Activated T-cell treated with anti-CD3 and anti-CD28 coated beads for 1 hour (primary cell): Measurements from ENCODE around the gene TMEFF1.
A peak's percentile ranks its signal among the peaks of the same experiment; 100 is the strongest.

ENCODE experiments used
- DNase-seq: peaks from one replicate; pipeline ENCODE4 v3.0.0-alpha.2; 2020; ENCODE audit warnings: low read depth

TMEFF1 gene

GRCh38 chr9:100577776-100578448 is 105.0 kb downstream of the TMEFF1 start, which contains the start of gene CAVIN4:
TSS of gene CAVIN4 (plus strand) at chr9:100578079. CDS start at chr9:100578144, 65 bp downstream.
- DNase-seq, result no peak

GRCh38 chr9:100578610-100579009 is 105.7 kb downstream of the TMEFF1 start:
- DNase-seq, result no peak

DNA sequence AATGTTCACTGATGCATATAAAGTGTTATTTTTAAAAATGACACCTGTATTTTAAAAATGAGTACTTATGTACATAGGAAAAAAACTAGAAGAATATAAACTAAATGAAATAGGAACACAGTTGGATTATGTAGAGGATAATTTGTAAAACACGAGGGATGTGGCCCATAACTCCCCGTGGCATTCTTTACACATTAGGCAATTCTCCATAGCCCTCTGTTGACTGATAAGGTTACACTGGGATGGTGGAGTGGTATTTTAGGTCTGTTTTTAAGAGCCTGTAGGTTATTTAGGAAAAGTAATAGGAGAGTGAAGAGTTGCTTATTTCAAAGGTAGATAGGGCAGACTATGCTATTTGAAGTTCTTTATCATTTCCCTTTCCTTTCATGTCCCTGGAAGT is 106.7 kb downstream of the TMEFF1 start:
- no peak for DNase-seq

DNA sequence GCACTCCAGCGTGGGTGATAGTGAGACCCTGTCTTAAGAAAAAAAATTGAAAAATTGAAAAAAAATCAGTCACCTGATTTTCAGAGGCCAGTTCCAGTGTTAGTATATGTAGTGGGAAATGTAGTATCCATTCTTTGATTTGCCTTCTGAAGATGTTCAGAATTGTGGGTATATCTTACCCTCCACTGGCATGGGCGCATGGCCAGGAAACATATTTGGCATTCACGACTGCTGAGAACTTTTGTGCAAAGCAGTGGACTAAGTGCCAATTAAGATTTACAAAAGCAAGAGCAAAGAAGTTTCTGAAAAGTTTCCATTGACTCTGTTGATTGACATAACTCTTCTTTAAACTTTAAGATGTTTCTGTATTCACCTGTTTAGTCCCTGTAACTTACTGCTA is 107.3 kb downstream of the TMEFF1 start:
- no peak for DNase-seq

DNA sequence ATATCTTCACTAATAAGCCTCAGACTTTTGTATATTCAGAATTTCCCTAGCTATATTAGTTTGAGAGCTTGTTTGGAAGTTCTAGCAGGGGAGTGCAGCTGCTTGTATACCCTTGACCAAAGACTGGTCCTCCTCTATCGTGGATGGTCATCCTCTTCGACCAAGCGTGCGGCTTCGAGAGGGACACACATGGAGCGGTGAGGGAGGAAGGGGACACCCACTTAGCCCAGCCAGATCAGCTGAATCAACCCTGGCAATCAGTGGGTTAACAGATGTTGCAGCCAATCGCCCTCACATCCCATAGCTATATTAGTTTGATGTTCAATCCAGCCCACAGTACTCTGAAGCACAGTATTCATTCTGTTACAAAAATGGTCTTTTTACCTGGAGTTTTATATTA is 108.1 kb downstream of the TMEFF1 start:
- DNase-seq, result no peak

DNA sequence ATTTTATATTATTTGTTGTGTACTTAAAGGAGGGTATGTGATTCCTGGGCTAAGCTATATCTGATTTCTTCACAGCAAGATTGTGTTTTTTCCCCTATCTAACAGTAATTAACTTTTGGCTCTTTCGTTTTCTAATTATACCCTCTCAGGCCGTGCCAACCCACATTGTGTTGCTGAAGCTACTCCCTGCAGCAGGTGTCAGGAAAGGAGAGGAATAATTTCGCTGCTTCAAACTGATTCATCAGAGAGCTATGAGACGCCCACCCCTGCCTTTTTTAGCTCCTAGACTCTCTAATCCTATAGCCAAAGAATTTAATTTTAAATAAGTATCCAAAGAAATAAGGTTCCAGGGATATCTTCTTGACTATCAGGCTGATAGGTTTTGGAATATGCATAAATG is 108.7 kb downstream of the TMEFF1 start:
- DNase-seq, result no peak

DNA sequence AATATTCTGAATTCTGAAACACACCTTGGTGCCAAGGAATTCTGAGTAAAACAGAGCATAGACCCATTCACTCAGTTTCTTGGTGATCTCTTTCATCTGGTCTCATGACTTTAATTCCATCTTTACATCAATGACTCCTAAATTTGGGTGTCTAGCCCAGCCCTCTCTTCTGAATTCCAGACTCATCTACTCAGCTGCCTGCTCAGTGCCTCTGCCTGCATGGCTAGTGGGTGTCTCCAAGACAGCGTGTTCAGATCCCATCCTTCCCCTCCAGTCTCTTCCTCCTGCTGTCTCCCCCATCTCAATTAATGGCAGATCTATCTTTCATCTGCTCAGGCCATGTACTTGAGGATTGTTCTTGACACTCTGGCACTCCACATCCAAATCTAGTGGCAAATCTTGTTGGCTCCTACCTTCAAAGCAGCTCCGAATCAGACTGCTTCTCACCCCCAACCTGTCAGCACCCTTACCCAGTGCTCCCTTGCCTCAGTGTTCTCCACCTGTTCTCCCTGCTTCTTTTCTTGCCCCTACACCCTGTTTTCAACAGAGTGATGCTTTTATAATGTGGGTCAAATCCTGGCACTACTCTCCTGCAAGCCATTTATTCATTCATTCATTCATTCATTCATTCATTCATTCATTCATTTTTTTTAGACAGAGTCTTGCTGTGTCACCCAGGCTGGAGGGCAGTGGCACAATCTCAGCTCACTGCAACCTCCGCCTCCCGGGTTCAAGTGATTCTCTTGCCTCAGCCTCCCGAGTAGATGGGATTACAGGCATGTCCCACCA is 110.3 kb downstream of the TMEFF1 start:
- no peak for DNase-seq

DNA sequence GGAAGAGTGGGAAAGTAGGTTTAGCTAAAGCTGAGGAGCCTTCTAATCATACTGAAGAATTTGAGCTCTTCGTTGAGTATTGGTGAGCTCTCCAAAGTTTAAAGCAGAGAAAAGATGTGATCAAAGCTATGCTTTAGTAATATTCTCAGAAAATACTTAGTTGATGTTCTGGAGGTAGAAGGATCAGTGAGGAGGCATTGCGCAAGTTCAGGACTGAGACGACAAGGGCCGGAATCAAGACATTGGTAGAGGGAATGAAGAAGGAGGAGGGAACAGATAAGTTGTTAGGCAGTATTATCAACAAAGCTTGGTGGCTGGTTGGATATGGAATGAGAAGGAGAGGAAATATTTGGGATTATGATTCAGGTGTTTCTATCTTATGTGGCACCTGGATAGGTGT is 112.0 kb downstream of the TMEFF1 start:
- no peak for DNase-seq

- no peak for DNase-seq
Observed at GRCh38 chr9:100586093-100586492, 113.1 kb downstream of the TMEFF1 start.

DNA sequence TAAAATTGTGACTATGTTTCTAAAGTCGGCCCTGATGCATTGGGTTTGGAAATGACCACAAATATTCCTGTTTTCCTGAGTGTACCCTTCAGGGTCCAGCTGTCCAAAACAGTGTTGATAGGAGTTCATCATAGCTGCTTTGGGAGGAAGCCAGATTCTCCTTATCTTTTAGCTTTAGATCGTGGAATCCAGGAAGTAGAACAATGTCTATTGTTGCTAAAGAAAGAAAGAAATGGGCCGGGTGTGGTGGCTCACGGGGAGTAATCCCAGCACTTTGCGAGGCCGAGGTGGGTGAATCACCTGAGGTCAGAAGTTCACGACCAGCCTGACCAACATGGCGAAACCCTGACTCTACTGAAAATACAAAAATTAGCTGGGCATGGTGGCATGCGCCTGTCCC is 114.4 kb downstream of the TMEFF1 start:
- DNase-seq, result no peak

DNA sequence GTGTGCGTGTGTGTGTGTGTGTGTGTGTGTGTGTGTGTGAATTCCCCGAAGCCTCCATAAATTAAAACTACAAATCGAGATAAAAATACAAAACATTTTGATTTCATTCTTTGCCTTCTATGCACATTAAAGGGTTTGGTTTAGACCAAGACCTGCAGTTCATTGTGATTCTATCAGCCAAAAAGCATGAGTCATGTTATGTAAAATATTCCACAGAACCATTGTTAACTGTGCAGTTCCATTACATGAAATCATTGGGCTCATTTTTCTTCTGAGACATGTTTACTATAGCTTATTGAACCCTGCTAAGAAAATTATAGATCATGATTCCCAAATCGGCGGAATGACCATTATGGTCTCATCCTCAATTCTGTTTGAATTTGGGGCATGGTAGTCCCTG is 116.6 kb downstream of the TMEFF1 start:
- DNase-seq, result no peak

DNA sequence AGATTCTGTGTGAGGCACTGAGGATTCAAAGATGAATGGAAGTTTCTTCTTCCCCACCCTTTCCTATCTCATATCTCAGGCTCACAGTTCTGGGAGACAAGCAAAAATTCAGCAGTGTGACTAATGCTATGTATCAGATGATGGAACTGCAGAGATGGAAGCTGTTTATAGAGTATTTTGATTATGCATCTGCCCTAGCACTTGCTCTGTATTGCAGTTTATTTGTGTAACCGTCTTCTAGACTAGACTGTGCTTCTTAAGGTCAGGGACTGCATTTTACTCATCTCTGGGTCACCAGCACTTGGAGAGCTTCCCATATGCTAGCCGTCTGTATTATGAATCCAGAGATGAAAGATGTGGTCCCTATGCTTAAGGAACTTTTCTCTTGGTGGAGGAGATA is 117.5 kb downstream of the TMEFF1 start:
- DNase-seq, result no peak

- no peak for DNase-seq
Observed at GRCh38 chr9:100591139-100591538, 118.2 kb downstream of the TMEFF1 start.

DNA sequence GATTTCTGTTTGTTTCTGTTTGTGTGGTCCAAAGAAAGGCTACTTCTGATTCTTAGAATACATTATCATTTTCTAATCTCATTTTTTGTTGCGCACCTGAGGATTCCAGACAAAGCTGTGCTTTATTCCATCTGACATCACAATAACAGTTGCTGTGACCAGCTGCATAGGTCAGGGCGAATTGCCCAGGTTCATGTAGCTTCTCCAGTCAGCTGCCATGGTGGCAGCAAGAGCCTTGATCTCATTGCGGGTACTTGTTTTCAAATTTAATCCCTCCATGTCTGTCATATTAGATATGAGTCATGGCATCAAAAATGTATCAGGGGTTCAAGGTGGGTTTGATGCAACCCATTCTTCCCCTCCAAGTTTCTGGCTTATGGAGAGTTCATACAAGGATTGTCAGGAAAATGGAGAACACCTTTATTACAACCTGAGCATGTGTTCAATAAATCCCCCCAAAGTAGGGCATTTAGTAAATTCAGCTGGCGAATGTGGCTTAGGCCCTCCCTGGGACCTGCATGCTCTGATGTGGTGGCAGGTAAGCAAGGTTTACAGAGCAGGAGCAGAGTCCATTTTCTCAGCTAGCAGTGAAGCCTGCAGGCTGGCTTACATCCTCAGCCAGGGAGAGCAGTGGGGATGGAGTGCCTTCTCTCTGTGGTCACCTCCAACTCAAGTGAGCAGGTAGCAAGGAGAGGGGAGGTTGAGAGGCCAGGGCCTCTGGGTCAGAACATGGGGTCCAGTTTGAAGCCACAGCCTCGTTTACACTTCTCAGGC is 118.9 kb downstream of the TMEFF1 start:
- DNase-seq, result no peak

GRCh38 chr9:100595391-100596199 is 122.6 kb downstream of the TMEFF1 start:
- DNase-seq, result no peak

DNA sequence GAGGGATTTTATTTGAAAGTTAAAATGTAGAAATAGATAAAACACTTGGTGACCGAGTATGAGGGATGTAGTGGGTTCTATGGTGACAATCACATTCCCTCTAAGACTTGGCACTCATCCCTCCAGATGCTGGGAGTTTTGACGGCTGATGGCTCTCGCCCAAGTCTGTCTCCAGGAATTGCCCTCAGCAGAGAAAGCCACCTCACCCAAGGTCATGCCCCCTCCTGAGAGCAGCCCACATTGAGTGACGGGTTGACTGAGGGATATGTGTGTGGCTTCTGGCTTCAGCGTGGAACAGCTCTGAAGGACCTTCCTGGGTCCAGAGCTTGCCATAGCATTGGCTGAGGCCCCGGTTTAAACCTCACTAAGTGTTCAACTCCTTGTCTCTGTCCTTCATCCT is 124.3 kb downstream of the TMEFF1 start:
- DNase-seq, result no peak

DNA sequence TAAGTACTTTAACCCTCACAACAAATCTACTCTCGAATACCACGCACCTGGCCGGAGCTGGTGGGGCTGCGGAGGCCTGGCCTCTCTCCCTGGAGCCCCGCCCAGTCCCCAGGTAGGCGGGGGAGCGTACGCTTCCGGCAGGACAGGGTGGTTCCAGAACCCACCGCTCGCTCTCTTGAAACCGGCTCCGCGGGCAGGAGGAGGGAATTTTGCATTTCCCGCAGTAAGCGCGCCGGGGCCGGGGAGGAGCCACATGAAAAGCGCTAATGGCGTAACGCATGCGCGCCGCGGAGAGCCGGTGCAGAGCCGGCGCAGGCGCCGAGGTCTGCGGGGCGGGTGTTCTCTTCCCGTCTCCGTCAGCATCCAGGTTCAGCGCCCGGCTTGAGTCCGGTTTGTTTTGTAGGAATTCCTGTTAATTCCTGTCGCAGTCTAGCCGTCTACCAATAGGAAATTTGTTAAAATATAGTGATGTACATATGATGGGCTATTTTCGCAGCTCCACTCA is 125.7 kb downstream of the TMEFF1 start:
- peak; percentile 71 for DNase-seq

- DNase-seq, result no peak
Observed at GRCh38 chr9:100600521-100601079, 127.7 kb downstream of the TMEFF1 start.

DNA sequence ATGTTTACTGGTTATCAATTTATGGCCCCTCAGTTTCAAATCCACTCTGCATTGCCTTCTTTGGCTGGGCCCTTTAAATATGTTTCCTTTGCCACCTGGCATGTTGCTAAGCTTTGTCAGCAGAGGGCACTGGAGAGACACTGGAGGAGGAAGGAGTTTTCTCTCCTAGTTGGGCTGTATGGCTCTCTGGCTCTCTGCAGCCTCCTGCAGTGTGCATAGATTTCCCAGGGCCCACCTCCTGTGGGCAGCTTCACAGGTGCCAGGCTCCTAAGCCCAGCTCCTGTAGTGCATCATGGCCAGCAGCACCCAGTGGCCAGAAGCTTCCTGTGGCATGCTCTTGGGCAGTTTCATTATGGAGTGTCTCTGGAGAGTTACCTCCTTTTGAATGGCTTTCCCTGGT is 128.3 kb downstream of the TMEFF1 start:
- no peak for DNase-seq

- no peak for DNase-seq
Observed at GRCh38 chr9:100602342-100602801, 129.4 kb downstream of the TMEFF1 start.

- no peak for DNase-seq
Observed at GRCh38 chr9:100605405-100605804, 132.5 kb downstream of the TMEFF1 start.
